Body of pancreas (tissue), 4 donors: ENCODE data around the gene HMX1.

Experiments
- POLR2A ChIP-seq, 3 donors: fragments of 450-650 bp; IDR thresholded peaks; one replicate each; pipeline ENCODE4 v1.6.1; 2016; ENCODE audit warnings: antibody characterized with exemption in 3 of 3, mild to moderate bottlenecking in 2 of 3
- TF ChIP-seq, protein P1 (sequence below), 7 experiments: fragments of 450-650 bp in 4 of 7; fragments of 200-600 bp in 3 of 7; sonication (generic) in 3 of 7; IDR thresholded peaks; one replicate each; pipeline ENCODE4 v1.5.1; 2016 to 2019; ENCODE audit warnings: antibody characterized with exemption in 7 of 7

DNA sequence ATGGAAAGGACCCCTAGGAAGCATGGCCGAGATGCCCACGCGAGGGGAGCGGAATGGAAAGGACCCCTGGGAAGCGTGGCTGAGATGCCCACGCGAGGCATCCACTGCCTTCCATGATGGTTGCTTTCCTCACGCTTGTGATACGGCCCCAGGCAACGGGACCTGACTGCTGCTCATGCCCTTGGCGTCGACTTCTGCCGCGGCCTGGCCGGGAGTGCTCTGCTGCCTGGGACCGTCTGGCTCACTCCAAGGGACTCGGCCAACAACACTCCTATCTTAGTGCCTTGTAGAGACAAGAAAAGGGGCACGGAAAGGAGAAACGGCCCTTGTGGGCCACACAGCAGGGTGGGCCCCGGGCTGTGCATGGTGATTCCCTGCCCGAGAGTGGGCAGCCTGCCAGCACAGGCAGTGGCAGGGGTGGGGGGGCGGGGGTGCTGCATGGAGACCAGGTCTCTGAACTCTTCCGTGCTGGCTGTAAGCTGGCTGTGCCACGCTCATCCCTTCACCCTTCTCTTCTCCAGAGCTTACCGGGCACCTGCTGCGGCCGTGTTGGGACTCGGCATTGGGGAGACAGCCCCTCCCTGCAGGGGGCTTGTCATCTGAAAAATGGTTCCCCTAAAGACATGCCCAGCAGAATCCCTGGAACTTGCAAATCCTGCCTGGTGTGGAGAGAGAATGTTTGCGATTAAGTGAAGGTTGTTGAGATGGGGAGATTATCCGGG, 38.6 kb upstream of the HMX1 start:
- TF ChIP-seq, protein P1, sequence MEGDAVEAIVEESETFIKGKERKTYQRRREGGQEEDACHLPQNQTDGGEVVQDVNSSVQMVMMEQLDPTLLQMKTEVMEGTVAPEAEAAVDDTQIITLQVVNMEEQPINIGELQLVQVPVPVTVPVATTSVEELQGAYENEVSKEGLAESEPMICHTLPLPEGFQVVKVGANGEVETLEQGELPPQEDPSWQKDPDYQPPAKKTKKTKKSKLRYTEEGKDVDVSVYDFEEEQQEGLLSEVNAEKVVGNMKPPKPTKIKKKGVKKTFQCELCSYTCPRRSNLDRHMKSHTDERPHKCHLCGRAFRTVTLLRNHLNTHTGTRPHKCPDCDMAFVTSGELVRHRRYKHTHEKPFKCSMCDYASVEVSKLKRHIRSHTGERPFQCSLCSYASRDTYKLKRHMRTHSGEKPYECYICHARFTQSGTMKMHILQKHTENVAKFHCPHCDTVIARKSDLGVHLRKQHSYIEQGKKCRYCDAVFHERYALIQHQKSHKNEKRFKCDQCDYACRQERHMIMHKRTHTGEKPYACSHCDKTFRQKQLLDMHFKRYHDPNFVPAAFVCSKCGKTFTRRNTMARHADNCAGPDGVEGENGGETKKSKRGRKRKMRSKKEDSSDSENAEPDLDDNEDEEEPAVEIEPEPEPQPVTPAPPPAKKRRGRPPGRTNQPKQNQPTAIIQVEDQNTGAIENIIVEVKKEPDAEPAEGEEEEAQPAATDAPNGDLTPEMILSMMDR (IDR thresholded peaks at IDR 0.05): no peak
- no peak for TF ChIP-seq POLR2A (IDR thresholded peaks at IDR 0.05)
